NT2/D1 (cell line): ENCODE data around the gene SMU1.

Experiments used
- DNase-seq: peaks from one replicate; pipeline ENCODE4 v3.0.0-alpha.2; 2011; ENCODE audit warnings: low read depth, low spot score
- H3K27me3 ChIP-seq: 2 replicates; pipeline ENCODE4 v1.6.0; 2011; ENCODE audit warnings: mild to moderate bottlenecking; ENCODE audit not compliant: insufficient read length, insufficient read depth
- H3K36me3 ChIP-seq: 2 replicates; pipeline ENCODE4 v1.6.1; 2011; ENCODE audit warnings: mild to moderate bottlenecking, low read length, mixed read lengths; ENCODE audit not compliant: insufficient read depth, insufficient read length
- H3K4me1 ChIP-seq: 2 replicates; pipeline ENCODE4 v1.5.1; 2011; ENCODE audit not compliant: insufficient read depth, insufficient read length
- H3K4me3 ChIP-seq: 2 replicates; pipeline ENCODE4 v1.5.1; 2011; ENCODE audit warnings: low read depth; ENCODE audit not compliant: insufficient read length
- H3K9ac ChIP-seq: 2 replicates; pipeline ENCODE4 v1.6.0; 2011; ENCODE audit warnings: low read depth; ENCODE audit not compliant: insufficient read length
- H3K9me3 ChIP-seq: 2 replicates; pipeline ENCODE4 v1.5.1; 2011; ENCODE audit warnings: mild to moderate bottlenecking, low read length; ENCODE audit not compliant: insufficient read depth
- SUZ12 ChIP-seq: IDR thresholded peaks from 2 replicates; pipeline ENCODE4 v1.6.1; 2011; ENCODE audit not compliant: insufficient read length, insufficient read depth; ENCODE audit errors: extremely low read depth
- YY1 ChIP-seq: IDR thresholded peaks from 2 replicates; pipeline ENCODE4 v1.6.1; 2011; ENCODE audit not compliant: insufficient read length, insufficient read depth
- ZNF274 ChIP-seq: IDR thresholded peaks from 2 replicates; pipeline ENCODE4 v1.6.1; 2011; ENCODE audit warnings: mild to moderate bottlenecking, low read depth, low read length

The SMU1 gene

GRCh38 chr9:33110686-33111085 is 34.2 kb upstream of the SMU1 start:
- Histone ChIP-seq H3K36me3 (peaks cover 50% of the 10 kb centered on the region), H3K9me3 (peaks cover 20% of the 10 kb centered on the region; the same call in 1 of the 2 replicates), H3K4me1 (peaks cover 12% of the 10 kb centered on the region), H3K27me3 (no peaks in the 10 kb centered on the region), H3K9ac (no peak overlapping the region), H3K4me3 (no peak overlapping the region)
- no peak for DNase-seq
- TF ChIP-seq ZNF274 (no peak), SUZ12 (no peak), YY1 (no peak)

GRCh38 chr9:33109850-33110595 is 33.5 kb upstream of the SMU1 start:
- DNase-seq, result no peak
- Histone ChIP-seq H3K9me3 (peaks cover 20% of the 10 kb centered on the region; the same call in 1 of the 2 replicates), H3K27me3 (no peaks in the 10 kb centered on the region), H3K9ac (no peak overlapping the region), H3K4me3 (no peak overlapping the region), H3K36me3 (peaks cover 47% of the 10 kb centered on the region), H3K4me1 (peaks cover 12% of the 10 kb centered on the region)
- TF ChIP-seq YY1 (no peak), SUZ12 (no peak), ZNF274 (no peak)

GRCh38 chr9:33109097-33109496 is 32.6 kb upstream of the SMU1 start:
- no peak overlapping the region for H3K9ac ChIP-seq
- DNase-seq, result no peak
- peaks cover 12% of the 10 kb centered on the region for H3K4me1 ChIP-seq
- H3K9me3 ChIP-seq, result peaks cover 20% of the 10 kb centered on the region; the same call in 1 of the 2 replicates
- no peaks in the 10 kb centered on the region for H3K27me3 ChIP-seq
- H3K36me3 ChIP-seq, result peaks cover 37% of the 10 kb centered on the region
- no peak overlapping the region for H3K4me3 ChIP-seq
- TF ChIP-seq SUZ12, result no peak
- TF ChIP-seq ZNF274, result no peak
- no peak for TF ChIP-seq YY1

- no peak overlapping the region for H3K4me3 ChIP-seq
- DNase-seq, result no peak
- no peak overlapping the region for H3K9ac ChIP-seq
- H3K4me1 ChIP-seq, result peaks cover 15% of the 10 kb centered on the region
- no peak for TF ChIP-seq ZNF274
- no peak for TF ChIP-seq YY1
- peaks cover 20% of the 10 kb centered on the region; the same call in 1 of the 2 replicates for H3K9me3 ChIP-seq
- no peaks in the 10 kb centered on the region for H3K27me3 ChIP-seq
- peaks cover 31% of the 10 kb centered on the region for H3K36me3 ChIP-seq
These were observed 32.0 kb upstream of the SMU1 start for GRCh38 chr9:33108472-33108871.

GRCh38 chr9:33107762-33108161 is 31.3 kb upstream of the SMU1 start:
- no peak overlapping the region for H3K4me3 ChIP-seq
- no peak overlapping the region for H3K9ac ChIP-seq
- peaks cover 24% of the 10 kb centered on the region for H3K36me3 ChIP-seq
- no peak for DNase-seq
- H3K9me3 ChIP-seq, result peaks cover 20% of the 10 kb centered on the region; the same call in 1 of the 2 replicates
- TF ChIP-seq YY1 (no peak), ZNF274 (no peak), SUZ12 (no peak)
- H3K27me3 ChIP-seq, result no peaks in the 10 kb centered on the region
- H3K4me1 ChIP-seq, result peaks cover 16% of the 10 kb centered on the region

GRCh38 chr9:33106827-33107621 is 30.6 kb upstream of the SMU1 start:
- H3K9me3 ChIP-seq, result peaks cover 20% of the 10 kb centered on the region; the same call in 1 of the 2 replicates
- no peak for DNase-seq
- no peak overlapping the region for H3K4me3 ChIP-seq
- no peak for TF ChIP-seq YY1
- no peak for TF ChIP-seq ZNF274
- TF ChIP-seq SUZ12, result no peak
- no peaks in the 10 kb centered on the region for H3K27me3 ChIP-seq
- peaks cover 15% of the 10 kb centered on the region for H3K4me1 ChIP-seq
- no peak overlapping the region for H3K9ac ChIP-seq
- peaks cover 17% of the 10 kb centered on the region for H3K36me3 ChIP-seq

- Histone ChIP-seq H3K36me3 (peaks cover 11% of the 10 kb centered on the region), H3K27me3 (no peaks in the 10 kb centered on the region), H3K9ac (no peak overlapping the region), H3K4me1 (peaks cover 10% of the 10 kb centered on the region), H3K9me3 (peaks cover 20% of the 10 kb centered on the region; the same call in 1 of the 2 replicates), H3K4me3 (no peak overlapping the region)
- DNase-seq, result no peak
- no peak for TF ChIP-seq ZNF274
- no peak for TF ChIP-seq SUZ12
- no peak for TF ChIP-seq YY1
These were observed 29.9 kb upstream of the SMU1 start for GRCh38 chr9:33106372-33106771.
